ENCODE results near the gene ERC1. TPM values are rescaled to one million over a fixed set of nuclear protein-coding genes. Genes with fewer than 3 reads are reported as not detected.
A peak's percentile ranks its signal among the peaks of the same experiment; 100 is the strongest.

The ERC1 gene
- total RNA-seq, 1 donor from 2014 or later = 56.5 TPM

DNA sequence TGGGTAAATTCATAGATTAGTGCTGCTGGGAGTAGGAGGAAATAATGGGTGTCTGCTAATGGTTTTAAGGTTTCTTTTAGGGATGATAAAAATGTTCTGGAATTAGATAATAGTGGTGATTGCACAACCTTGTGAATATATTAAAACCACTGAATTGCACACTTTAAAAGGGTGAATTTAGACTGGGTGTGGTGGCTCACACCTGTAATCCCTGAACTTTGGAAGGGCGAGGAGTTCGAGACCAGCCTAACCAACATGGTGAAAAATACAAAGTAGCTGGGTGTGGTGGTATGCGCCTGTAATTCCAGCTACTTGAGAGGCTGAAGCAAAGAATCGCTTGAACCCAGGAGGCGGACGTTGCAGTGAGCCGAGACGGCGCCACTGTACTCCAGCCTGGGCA is 42.8 kb upstream of the ERC1 start:
- TF ChIP-seq POLR2AphosphoS5 (IDR thresholded peaks at IDR 0.05; ENCODE audit: insufficient read depth in 1 of 2, low read depth in 1 of 2) (no peak), POLR2A (IDR thresholded peaks at IDR 0.05) (no peak)
- TF ChIP-seq, protein P1, sequence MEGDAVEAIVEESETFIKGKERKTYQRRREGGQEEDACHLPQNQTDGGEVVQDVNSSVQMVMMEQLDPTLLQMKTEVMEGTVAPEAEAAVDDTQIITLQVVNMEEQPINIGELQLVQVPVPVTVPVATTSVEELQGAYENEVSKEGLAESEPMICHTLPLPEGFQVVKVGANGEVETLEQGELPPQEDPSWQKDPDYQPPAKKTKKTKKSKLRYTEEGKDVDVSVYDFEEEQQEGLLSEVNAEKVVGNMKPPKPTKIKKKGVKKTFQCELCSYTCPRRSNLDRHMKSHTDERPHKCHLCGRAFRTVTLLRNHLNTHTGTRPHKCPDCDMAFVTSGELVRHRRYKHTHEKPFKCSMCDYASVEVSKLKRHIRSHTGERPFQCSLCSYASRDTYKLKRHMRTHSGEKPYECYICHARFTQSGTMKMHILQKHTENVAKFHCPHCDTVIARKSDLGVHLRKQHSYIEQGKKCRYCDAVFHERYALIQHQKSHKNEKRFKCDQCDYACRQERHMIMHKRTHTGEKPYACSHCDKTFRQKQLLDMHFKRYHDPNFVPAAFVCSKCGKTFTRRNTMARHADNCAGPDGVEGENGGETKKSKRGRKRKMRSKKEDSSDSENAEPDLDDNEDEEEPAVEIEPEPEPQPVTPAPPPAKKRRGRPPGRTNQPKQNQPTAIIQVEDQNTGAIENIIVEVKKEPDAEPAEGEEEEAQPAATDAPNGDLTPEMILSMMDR (IDR thresholded peaks at IDR 0.05) = no peak
- H3K27me3 ChIP-seq = no peaks in the 10 kb centered on the region
- H3K4me1 ChIP-seq = peaks cover 18% of the 10 kb centered on the region
- H3K4me3 ChIP-seq = peak overlapping the region; percentile 67 to 70
- peak overlapping the region; percentile 83 for H3K27ac ChIP-seq
- no peaks in the 10 kb centered on the region for H3K9me3 ChIP-seq
- H3K36me3 ChIP-seq = no peaks in the 10 kb centered on the region
- DNase-seq (ENCODE audit: extremely low spot score in 2 of 2) = no peak
- intact Hi-C loops (cut with DNase I) = no loop called here

DNA sequence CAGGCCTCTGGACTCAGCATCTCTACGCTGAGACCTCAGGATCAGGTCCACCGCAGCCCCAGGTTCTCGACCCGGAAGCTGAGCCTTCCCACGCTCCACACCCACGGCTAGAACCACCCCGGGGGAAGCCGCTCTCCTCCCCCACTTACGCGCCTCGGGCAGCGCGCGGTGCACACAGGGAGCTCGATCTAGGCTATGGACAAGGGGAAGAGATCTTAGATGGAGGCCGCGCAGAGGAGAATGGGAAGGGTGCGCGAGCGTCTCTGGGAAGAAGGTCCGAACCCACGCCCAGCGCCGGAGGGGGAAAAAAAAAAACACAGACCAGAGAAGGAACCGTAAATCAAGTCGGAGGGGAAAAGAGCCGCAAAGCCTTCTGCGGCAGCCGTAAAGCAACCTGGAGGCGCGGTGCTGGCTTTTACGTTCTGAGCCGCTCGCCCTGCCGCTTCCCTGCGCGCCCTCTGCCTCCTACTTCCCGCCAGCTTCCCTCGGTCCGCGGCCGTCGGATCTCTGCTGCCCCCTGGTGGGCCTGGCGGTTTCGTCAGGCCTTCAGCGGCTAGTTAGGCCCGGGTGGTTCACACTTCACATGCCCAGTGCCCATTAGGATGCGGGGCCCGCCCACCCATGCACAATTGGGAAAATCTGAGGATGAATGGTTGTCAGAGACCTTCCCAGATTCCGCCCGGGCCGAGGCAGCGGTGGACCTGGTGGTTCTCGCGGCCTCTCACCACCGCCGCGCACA is 41.4 kb upstream of the ERC1 start, which contains the start of gene RAD52:
Gene RAD52, minus strand, starts transcription at position 242 of the 739 bp plus-strand sequence. CDS start 16,636 bp downstream, outside the sequence.
- Histone ChIP-seq H3K9me3 (no peaks in the 10 kb centered on the region), H3K27me3 (no peaks in the 10 kb centered on the region), H3K4me3 (peak within 1 kb of the TSS; percentile 67 to 70), H3K36me3 (no peaks in the 10 kb centered on the region), H3K4me1 (peaks cover 18% of the 10 kb centered on the region), H3K27ac (peak within 1 kb of the TSS; percentile 83)
- DNase-seq (ENCODE audit: extremely low spot score in 2 of 2) = peak; percentile 96 to 97
- TF ChIP-seq POLR2A (IDR thresholded peaks at IDR 0.05) = peak in 1 of 2 donors; percentile 64
- peak; percentile 97 to 98 for TF ChIP-seq POLR2AphosphoS5 (IDR thresholded peaks at IDR 0.05; ENCODE audit: insufficient read depth in 1 of 2, low read depth in 1 of 2)
- TF ChIP-seq, protein P1 (IDR thresholded peaks at IDR 0.05) = peak; percentile 96 to 100 (median 99)
- intact Hi-C loops (cut with DNase I) = loop anchor here (2.0 kb wide), 1 partner anchor 379 kb away; no protein-coding TSS in a partner anchor

DNA sequence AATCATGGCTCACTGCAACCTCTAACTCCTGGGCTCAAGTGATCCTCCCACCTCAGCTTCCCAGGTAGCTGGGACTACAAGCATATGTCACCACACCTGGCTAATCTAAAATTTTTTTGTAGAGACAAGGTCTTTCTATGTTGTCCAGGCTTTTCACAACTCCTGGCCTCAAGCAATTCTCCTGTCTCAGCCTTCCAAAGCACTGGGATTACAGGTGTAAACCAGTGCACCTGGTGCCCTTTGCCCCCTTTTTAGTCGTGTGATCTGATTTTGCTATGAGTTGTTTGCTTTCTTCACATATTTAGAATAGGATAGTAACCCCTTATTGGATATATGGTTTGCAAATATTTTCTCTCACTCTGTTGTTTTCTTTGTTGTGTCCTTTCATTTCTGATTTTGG is 39.8 kb upstream of the ERC1 start:
- no peak for DNase-seq (ENCODE audit: extremely low spot score in 2 of 2)
- Histone ChIP-seq H3K27ac (no peak overlapping the region), H3K4me1 (peaks cover 18% of the 10 kb centered on the region), H3K36me3 (no peaks in the 10 kb centered on the region), H3K9me3 (no peaks in the 10 kb centered on the region), H3K27me3 (no peaks in the 10 kb centered on the region), H3K4me3 (no peak overlapping the region)
- TF ChIP-seq, protein P1 (IDR thresholded peaks at IDR 0.05) = no peak
- TF ChIP-seq POLR2AphosphoS5 (IDR thresholded peaks at IDR 0.05; ENCODE audit: insufficient read depth in 1 of 2, low read depth in 1 of 2) (no peak), POLR2A (IDR thresholded peaks at IDR 0.05) (no peak)
- intact Hi-C loops (cut with DNase I) = loop anchor here (2.0 kb wide), 1 partner anchor 380 kb away; no protein-coding TSS in a partner anchor

DNA sequence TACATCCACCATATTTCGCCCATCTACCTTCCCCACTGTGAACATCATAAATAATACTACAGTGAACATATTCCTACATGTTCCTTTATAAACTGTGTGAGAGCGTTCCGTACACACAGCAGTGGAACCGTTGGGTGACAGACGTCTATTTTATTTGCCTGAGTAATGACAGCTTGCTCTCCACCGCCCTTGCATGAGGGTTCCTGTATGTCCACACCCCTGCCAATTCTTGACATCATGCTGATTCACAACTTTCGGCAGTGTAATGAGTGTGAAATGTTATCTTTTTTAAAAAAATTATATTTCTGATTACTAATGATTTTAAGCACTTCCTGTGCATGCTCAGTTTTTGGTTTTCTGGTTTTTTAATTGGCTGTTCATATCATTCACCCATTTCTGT is 37.2 kb upstream of the ERC1 start:
- intact Hi-C loops (cut with DNase I) = no loop called here
- no peaks in the 10 kb centered on the region for H3K36me3 ChIP-seq
- no peak for DNase-seq (ENCODE audit: extremely low spot score in 2 of 2)
- H3K27me3 ChIP-seq = no peaks in the 10 kb centered on the region
- H3K9me3 ChIP-seq = no peaks in the 10 kb centered on the region
- TF ChIP-seq, protein P1 (IDR thresholded peaks at IDR 0.05) = no peak
- H3K4me3 ChIP-seq = no peak overlapping the region
- H3K4me1 ChIP-seq = peaks cover 6% of the 10 kb centered on the region
- no peak overlapping the region for H3K27ac ChIP-seq

- DNase-seq (ENCODE audit: extremely low spot score in 2 of 2) = no peak
- Histone ChIP-seq H3K36me3 (no peaks in the 10 kb centered on the region), H3K9me3 (no peaks in the 10 kb centered on the region), H3K4me1 (peaks cover 5% of the 10 kb centered on the region), H3K4me3 (no peak overlapping the region), H3K27me3 (no peaks in the 10 kb centered on the region), H3K27ac (no peak overlapping the region)
- intact Hi-C loops (cut with DNase I) = loop anchor here (5.0 kb wide), 1 partner anchor 1998 kb away; no protein-coding TSS in a partner anchor
- TF ChIP-seq POLR2A (IDR thresholded peaks at IDR 0.05) (no peak), POLR2AphosphoS5 (IDR thresholded peaks at IDR 0.05; ENCODE audit: insufficient read depth in 1 of 2, low read depth in 1 of 2) (no peak)
- TF ChIP-seq, protein P1 (IDR thresholded peaks at IDR 0.05) = no peak
Measured at GRCh38 chr12:954741-955140, 36.3 kb upstream of the ERC1 start.

All from vagina (tissue), 2 donors.